Gastroesophageal sphincter (tissue), 4 donors: Measurements from ENCODE around the gene ANKRD40. TPM values are rescaled to one million over a fixed set of nuclear protein-coding genes. Genes with fewer than 3 reads are reported as not detected.

Experiments
- ATAC-seq: fragments of 150-250 bp; one replicate; pipeline ENCODE4 v1.9.1; 2016; ENCODE audit warnings: mild to moderate bottlenecking, moderate library complexity
- H3K27ac ChIP-seq, 4 donors: fragments of 200-600 bp; sonication (generic) in 3 of 4; 1 replicate in 3 of 4; 2 replicates in 1 of 4; pipeline ENCODE4 v1.5.1; 2016 to 2019
- H3K27me3 ChIP-seq: fragments of 200-600 bp; sonication (generic); one replicate; pipeline ENCODE4 v1.5.1; 2019
- H3K36me3 ChIP-seq, 2 donors: fragments of 200-600 bp; sonication (generic); one replicate each; pipeline ENCODE4 v1.5.1; 2019; ENCODE audit warnings: control low read depth in 1 of 2
- H3K4me1 ChIP-seq, 3 donors: fragments of 200-600 bp; sonication (generic); 1 replicate in 2 of 3; 2 replicates in 1 of 3; pipeline ENCODE4 v1.5.1; 2016 to 2019; ENCODE audit warnings: control low read depth in 2 of 3
- H3K4me3 ChIP-seq, 2 donors: fragments of 200-600 bp; sonication (generic); one replicate each; pipeline ENCODE4 v1.5.1; 2019; ENCODE audit warnings: mild to moderate bottlenecking in 1 of 2, moderate library complexity in 1 of 2
- H3K9me3 ChIP-seq, 3 donors: fragments of 200-600 bp; sonication (generic); one replicate each; pipeline ENCODE4 v1.5.1; 2017 to 2019; ENCODE audit warnings: control low read depth in 2 of 3
- EP300 ChIP-seq: sonication (generic); formaldehyde crosslinking; IDR thresholded peaks from one replicate; pipeline ENCODE4 v1.6.1; 2017; ENCODE audit warnings: antibody characterized with exemption, mild to moderate bottlenecking
- POLR2A ChIP-seq, 2 donors: fragments of 450-650 bp; IDR thresholded peaks; one replicate each; pipeline ENCODE4 v1.6.1; 2017; ENCODE audit warnings: antibody characterized with exemption in 2 of 2, mild to moderate bottlenecking in 2 of 2, moderate library complexity in 1 of 2
- POLR2AphosphoS5 ChIP-seq: sonication (generic); formaldehyde crosslinking; IDR thresholded peaks from one replicate; pipeline ENCODE4 v1.6.1; 2017; ENCODE audit warnings: antibody characterized with exemption
- WGBS, 2 donors: methylation state at CpG; one replicate each; pipeline ENCODE4 v1.1.5; 2018; ENCODE audit warnings: low coverage in 1 of 2; 5-methylcytosine and 5-hydroxymethylcytosine counted together
- total RNA-seq, 4 donors: library from RNA; depleted of rRNA; stranded (reverse); fragments of >200 nt; gene quantifications; one replicate each; pipeline ENCODE4 v1.1.0, GENCODE V29; 2016
- TF ChIP-seq, protein P1 (sequence below), 4 experiments: fragments of 200-600 bp in 2 of 4; fragments of 450-650 bp in 2 of 4; sonication (generic) in 1 of 4; IDR thresholded peaks; one replicate each; pipeline ENCODE4 v1.5.1; 2017 to 2019; ENCODE audit warnings: antibody characterized with exemption in 4 of 4, mild to moderate bottlenecking in 2 of 4, moderate library complexity in 2 of 4

ANKRD40 gene
- total RNA-seq, 4 donors from 2014 or later: 65.8 to 125 (median 89.2) TPM

DNA sequence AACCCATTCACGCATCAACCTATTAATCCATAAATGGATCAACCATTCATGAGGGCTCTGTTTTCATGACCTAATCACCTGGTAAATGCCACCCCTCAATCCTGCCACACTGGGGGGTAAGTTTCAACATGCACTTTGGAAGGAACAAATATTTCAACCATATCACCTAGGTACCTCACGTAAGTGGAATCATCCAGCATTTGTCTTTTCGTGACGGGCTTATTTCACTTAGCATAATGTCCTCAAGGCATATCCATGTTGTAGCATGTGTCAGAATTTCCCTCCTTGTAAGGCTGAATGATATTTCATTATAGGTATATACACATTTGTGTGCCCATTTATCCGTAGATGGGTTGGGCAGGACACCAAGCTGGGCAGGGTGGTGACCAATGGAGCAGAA lies 35.6 kb downstream of the ANKRD40 start:
- 100% methylated on average over 4 to 5 of the region's 5 CpGs for WGBS, 2 donors
- H3K36me3 ChIP-seq: no peaks in the 10 kb centered on the region
- no peak overlapping the region for H3K4me3 ChIP-seq
- ATAC-seq: no peak
- no peak for TF ChIP-seq EP300
- TF ChIP-seq POLR2AphosphoS5: no peak
- H3K27me3 ChIP-seq: no peaks in the 10 kb centered on the region
- no peak overlapping the region for H3K27ac ChIP-seq
- H3K4me1 ChIP-seq: no peaks in the 10 kb centered on the region
- H3K9me3 ChIP-seq: no peaks in the 10 kb centered on the region

DNA sequence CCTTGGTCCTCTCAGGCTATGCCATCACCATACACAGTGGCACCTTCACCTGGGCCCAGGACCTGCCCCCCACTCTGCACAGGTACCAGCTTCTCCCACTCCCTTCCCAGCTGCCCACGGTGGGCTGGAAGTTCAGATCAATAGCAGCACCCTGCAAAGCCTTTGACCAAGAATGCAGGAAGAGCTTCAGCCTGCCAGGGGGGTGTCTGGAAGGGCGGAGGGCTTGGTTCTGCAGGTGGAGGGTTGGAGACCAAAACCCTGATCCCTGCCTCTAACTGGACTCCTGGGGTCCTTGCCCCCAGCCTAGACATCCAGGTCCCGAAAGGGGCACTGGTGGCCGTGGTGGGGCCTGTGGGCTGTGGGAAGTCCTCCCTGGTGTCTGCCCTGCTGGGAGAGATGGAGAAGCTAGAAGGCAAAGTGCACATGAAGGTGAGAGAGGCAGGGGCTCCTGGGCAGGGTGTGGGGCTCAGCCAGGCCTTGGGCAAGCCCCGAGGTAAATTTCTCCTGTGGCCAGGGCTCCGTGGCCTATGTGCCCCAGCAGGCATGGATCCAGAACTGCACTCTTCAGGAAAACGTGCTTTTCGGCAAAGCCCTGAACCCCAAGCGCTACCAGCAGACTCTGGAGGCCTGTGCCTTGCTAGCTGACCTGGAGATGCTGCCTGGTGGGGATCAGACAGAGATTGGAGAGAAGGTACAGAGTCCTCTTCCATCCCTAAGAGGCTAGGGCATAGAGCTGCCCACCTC lies 38.7 kb downstream of the ANKRD40 start:
- Histone ChIP-seq H3K4me1 (no peaks in the 10 kb centered on the region), H3K36me3 (no peaks in the 10 kb centered on the region), H3K9me3 (no peaks in the 10 kb centered on the region), H3K27ac (no peak overlapping the region), H3K4me3 (no peak overlapping the region), H3K27me3 (no peaks in the 10 kb centered on the region)
- no peak for ATAC-seq
- 100% methylated on average over 1 of the region's 9 CpGs; no CpG with 5 or more reads in 1 of the 2 donors for WGBS, 2 donors
- TF ChIP-seq, protein P1, sequence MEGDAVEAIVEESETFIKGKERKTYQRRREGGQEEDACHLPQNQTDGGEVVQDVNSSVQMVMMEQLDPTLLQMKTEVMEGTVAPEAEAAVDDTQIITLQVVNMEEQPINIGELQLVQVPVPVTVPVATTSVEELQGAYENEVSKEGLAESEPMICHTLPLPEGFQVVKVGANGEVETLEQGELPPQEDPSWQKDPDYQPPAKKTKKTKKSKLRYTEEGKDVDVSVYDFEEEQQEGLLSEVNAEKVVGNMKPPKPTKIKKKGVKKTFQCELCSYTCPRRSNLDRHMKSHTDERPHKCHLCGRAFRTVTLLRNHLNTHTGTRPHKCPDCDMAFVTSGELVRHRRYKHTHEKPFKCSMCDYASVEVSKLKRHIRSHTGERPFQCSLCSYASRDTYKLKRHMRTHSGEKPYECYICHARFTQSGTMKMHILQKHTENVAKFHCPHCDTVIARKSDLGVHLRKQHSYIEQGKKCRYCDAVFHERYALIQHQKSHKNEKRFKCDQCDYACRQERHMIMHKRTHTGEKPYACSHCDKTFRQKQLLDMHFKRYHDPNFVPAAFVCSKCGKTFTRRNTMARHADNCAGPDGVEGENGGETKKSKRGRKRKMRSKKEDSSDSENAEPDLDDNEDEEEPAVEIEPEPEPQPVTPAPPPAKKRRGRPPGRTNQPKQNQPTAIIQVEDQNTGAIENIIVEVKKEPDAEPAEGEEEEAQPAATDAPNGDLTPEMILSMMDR (IDR thresholded peaks at IDR 0.05): no peak
- TF ChIP-seq POLR2A (IDR thresholded peaks at IDR 0.05): no peak
- no peak for TF ChIP-seq POLR2AphosphoS5
- TF ChIP-seq EP300: no peak

DNA sequence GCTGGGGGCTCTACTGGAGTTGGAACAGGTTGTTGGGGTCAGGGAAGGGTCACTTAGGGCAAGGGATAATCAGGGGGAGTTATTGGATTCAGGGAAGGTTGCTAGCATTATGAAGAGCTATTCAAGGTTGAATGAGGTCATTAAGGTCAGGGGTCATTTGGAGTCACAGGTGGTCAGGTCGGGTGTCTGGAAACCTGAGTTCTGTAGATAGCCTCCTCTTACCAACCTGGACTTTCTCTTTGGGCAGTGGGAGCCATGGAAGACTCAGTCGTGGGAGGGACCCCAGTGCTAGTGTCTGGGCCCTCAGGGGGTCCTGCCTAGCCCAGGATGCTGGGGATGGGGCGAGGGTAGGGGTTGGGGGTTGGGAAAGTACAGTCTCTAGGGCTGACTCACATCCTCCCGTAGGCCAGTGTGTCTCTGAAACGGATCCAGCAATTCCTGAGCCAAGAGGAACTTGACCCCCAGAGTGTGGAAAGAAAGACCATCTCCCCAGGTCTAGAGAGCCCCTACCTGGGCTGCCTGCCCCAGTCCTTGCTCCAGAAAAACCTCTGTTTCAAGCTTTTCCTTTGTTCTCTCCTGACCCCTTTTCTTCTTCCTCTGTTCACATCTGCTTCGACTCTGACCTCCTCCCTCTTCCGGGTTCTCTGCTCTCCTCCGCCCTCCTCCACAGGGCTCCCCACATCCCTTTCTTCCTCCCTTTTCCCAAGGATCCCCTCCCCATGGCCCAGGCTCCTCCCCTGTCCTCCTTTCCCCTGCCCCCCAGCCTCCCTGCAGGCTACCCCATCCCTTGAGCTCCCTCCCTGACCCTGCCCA lies 39.5 kb downstream of the ANKRD40 start:
- Histone ChIP-seq H3K36me3 (no peaks in the 10 kb centered on the region), H3K27ac (no peak overlapping the region), H3K4me3 (no peak overlapping the region), H3K9me3 (no peaks in the 10 kb centered on the region), H3K4me1 (no peaks in the 10 kb centered on the region), H3K27me3 (no peaks in the 10 kb centered on the region)
- no peak for TF ChIP-seq POLR2A (IDR thresholded peaks at IDR 0.05)
- TF ChIP-seq, protein P1 (IDR thresholded peaks at IDR 0.05): no peak
- no peak for TF ChIP-seq EP300
- no peak for TF ChIP-seq POLR2AphosphoS5
- 38 to 46% methylated on average over 5 to 7 of the region's 8 CpGs for WGBS, 2 donors
- ATAC-seq: no peak

DNA sequence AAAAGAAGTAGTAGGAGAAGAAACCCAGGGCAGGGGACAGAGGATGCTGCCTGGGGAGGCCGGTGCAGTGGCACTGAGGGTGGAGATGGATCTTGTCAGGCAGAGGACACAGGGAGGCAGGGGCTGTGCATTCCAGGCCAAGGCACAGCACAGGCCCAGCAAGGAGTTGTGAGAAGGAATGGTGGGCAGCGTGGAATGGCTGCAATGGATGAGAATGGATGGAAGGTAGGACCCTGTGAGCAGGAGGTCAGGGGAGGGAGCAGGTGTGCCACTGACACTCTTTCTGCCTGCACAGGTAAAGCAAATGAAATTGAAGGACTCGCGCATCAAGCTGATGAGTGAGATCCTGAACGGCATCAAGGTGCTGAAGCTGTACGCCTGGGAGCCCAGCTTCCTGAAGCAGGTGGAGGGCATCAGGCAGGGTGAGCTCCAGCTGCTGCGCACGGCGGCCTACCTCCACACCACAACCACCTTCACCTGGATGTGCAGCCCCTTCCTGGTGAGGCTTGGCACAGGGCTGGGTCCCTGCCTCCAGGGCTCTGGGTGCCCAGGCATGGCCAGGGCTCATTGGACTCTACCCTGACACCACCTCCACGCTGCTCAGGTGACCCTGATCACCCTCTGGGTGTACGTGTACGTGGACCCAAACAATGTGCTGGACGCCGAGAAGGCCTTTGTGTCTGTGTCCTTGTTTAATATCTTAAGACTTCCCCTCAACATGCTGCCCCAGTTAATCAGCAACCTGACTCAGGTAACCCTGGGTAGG lies 40.3 kb downstream of the ANKRD40 start:
- WGBS, 2 donors: 91 to 100% methylated on average over 2 to 7 of the region's 14 CpGs
- H3K4me1 ChIP-seq: no peaks in the 10 kb centered on the region
- H3K9me3 ChIP-seq: no peaks in the 10 kb centered on the region
- TF ChIP-seq, protein P1 (IDR thresholded peaks at IDR 0.05): no peak
- TF ChIP-seq POLR2AphosphoS5 (no peak), EP300 (no peak), POLR2A (IDR thresholded peaks at IDR 0.05) (no peak)
- H3K4me3 ChIP-seq: no peak overlapping the region
- no peak overlapping the region for H3K27ac ChIP-seq
- no peak for ATAC-seq
- H3K36me3 ChIP-seq: no peaks in the 10 kb centered on the region
- H3K27me3 ChIP-seq: no peaks in the 10 kb centered on the region

DNA sequence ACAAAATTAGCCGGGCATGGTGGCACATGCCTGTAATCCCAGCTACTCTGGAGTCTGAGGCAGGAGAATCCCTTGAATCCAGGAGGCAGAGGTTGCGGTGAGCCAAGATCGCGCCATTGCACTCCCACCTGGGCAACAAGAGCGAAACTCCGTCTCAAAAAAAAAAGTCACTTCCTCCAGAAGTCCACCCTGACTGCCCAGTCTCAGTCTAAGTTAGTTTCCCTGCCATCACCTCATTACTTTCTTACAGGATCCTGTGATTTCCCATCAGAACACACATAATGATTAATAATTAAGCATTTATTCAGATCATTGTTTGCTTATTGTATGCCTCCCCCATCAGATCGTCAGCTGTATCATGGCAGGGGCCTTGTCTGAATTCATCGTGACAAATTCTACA lies 41.4 kb downstream of the ANKRD40 start:
- no peak overlapping the region for H3K27ac ChIP-seq
- WGBS, 2 donors: 94 to 98% methylated on average over 2 to 7 of the region's 8 CpGs
- H3K4me1 ChIP-seq: peaks cover 0 to 10% (median 4%) of the 10 kb centered on the region in 3 donors
- H3K27me3 ChIP-seq: no peaks in the 10 kb centered on the region
- no peak overlapping the region for H3K4me3 ChIP-seq
- no peaks in the 10 kb centered on the region for H3K9me3 ChIP-seq
- TF ChIP-seq POLR2AphosphoS5 (no peak), EP300 (no peak)
- TF ChIP-seq, protein P1 (IDR thresholded peaks at IDR 0.05): no peak
- H3K36me3 ChIP-seq: no peaks in the 10 kb centered on the region
- no peak for ATAC-seq
